Smooth muscle cell (in vitro differentiated cells): ENCODE results near the gene ZNF70. TPM values are rescaled to one million over a fixed set of nuclear protein-coding genes. Genes with fewer than 3 reads are reported as not detected.

Experiments used
- DNase-seq: peaks from one replicate; lab custom pipeline; 2025; ENCODE audit not compliant: unreplicated experiment; lab: John Stamatoyannopoulos, UW
- H2AFZ ChIP-seq: fragments of 200-600 bp; sonication (generic); 2 replicates; pipeline ENCODE4 v1.6.0; 2016; ENCODE audit warnings: antibody characterized with exemption, low read depth, mild to moderate bottlenecking
- H3F3A ChIP-seq: fragments of 200-600 bp; sonication (generic); 2 replicates; pipeline ENCODE4 v1.6.0; 2017; ENCODE audit warnings: antibody characterized with exemption, low read depth
- H3K27ac ChIP-seq: fragments of 200-600 bp; sonication (generic); 2 replicates; pipeline ENCODE4 v1.5.1; 2016; ENCODE audit warnings: low read depth, mild to moderate bottlenecking
- H3K27me3 ChIP-seq: fragments of 200-600 bp; sonication (generic); 2 replicates; pipeline ENCODE4 v1.6.1; 2016; ENCODE audit warnings: low read depth, mild to moderate bottlenecking
- H3K36me3 ChIP-seq: fragments of 200-600 bp; sonication (generic); 2 replicates; pipeline ENCODE4 v1.5.1; 2016; ENCODE audit warnings: low read depth
- H3K4me1 ChIP-seq: fragments of 200-600 bp; sonication (generic); 2 replicates; pipeline ENCODE4 v1.5.1; 2016; ENCODE audit warnings: low read depth
- H3K4me2 ChIP-seq: fragments of 200-600 bp; sonication (generic); 2 replicates; pipeline ENCODE4 v1.6.0; 2016; ENCODE audit warnings: mild to moderate bottlenecking
- H3K4me3 ChIP-seq: fragments of 200-600 bp; sonication (generic); 2 replicates; pipeline ENCODE4 v1.5.1; 2016; ENCODE audit warnings: mild to moderate bottlenecking
- H3K79me2 ChIP-seq: fragments of 200-600 bp; sonication (generic); 2 replicates; pipeline ENCODE4 v1.6.0; 2016; ENCODE audit warnings: low read depth, mild to moderate bottlenecking
- H3K9ac ChIP-seq: fragments of 200-600 bp; sonication (generic); 2 replicates; pipeline ENCODE4 v1.6.0; 2016; ENCODE audit warnings: low read depth
- H3K9me3 ChIP-seq: fragments of 200-600 bp; sonication (generic); replicated peaks from 2 replicates; pipeline ENCODE4 v1.5.1; 2016; ENCODE audit warnings: low read depth
- H4K20me1 ChIP-seq: fragments of 200-600 bp; sonication (generic); 2 replicates; pipeline ENCODE4 v1.6.0; 2016; ENCODE audit warnings: low read depth
- CTCF ChIP-seq: fragments of 200-600 bp; sonication (generic); IDR thresholded peaks from 2 replicates; pipeline ENCODE4 v1.5.1; 2017; ENCODE audit warnings: borderline replicate concordance, mild to moderate bottlenecking, antibody characterized with exemption; ENCODE audit not compliant: insufficient read depth, poor library complexity, severe bottlenecking
- WGBS: methylation state at CpG from one replicate; pipeline ENCODE4 v1.1.7; 2016; ENCODE audit warnings: low lambda C conversion rate; 5-methylcytosine and 5-hydroxymethylcytosine counted together
- polyA plus RNA-seq: library from polyadenylated mRNA; unstranded; fragments of >200 nt; fragmentation: Nextera tagmentation; extraction: Ambion mirVana; gene quantifications from 2 replicates; pipeline ENCODE4 v1.2.1, GENCODE V29; 2016
- total RNA-seq: library from RNA; depleted of rRNA; stranded (reverse); fragments of >200 nt; gene quantifications from 2 replicates; pipeline ENCODE4 v1.2.3, GENCODE V29; 2014

Gene ZNF70
- total and polyA plus RNA-seq, 2 experiments from 2014 or later = 2.4 to 6.9 TPM

GRCh38 chr22:23780146-23780748 lies 29.3 kb upstream of the ZNF70 start:
- TF ChIP-seq CTCF = no peak
- 88% methylated on average over 20 of the region's 20 CpGs for WGBS
- Histone ChIP-seq H3K79me2 (no peaks in the 10 kb centered on the region), H3K4me3 (no peak overlapping the region), H3K27ac (no peak overlapping the region), H3K36me3 (no peaks in the 10 kb centered on the region), H4K20me1 (no peaks in the 10 kb centered on the region), H3K27me3 (no peaks in the 10 kb centered on the region), H2AFZ (no peak overlapping the region), H3F3A (no peaks in the 10 kb centered on the region), H3K4me1 (no peaks in the 10 kb centered on the region), H3K4me2 (no peak overlapping the region), H3K9me3 (no peaks in the 10 kb centered on the region), H3K9ac (no peak overlapping the region)
- DNase-seq = no peak

GRCh38 chr22:23779731-23780130 lies 28.8 kb upstream of the ZNF70 start:
- 94% methylated on average over 5 of the region's 5 CpGs for WGBS
- Histone ChIP-seq H4K20me1 (no peaks in the 10 kb centered on the region), H3K36me3 (no peaks in the 10 kb centered on the region), H3K4me2 (no peak overlapping the region), H3K4me1 (peaks cover 2% of the 10 kb centered on the region), H3K27ac (no peak overlapping the region), H3K9ac (no peak overlapping the region), H3K4me3 (no peak overlapping the region), H3K9me3 (no peaks in the 10 kb centered on the region), H3K79me2 (no peaks in the 10 kb centered on the region), H3F3A (no peaks in the 10 kb centered on the region), H2AFZ (no peak overlapping the region), H3K27me3 (no peaks in the 10 kb centered on the region)
- no peak for DNase-seq
- no peak for TF ChIP-seq CTCF

GRCh38 chr22:23779083-23779482 lies 28.2 kb upstream of the ZNF70 start:
- WGBS = 99% methylated on average over 16 of the region's 16 CpGs
- no peak for DNase-seq
- no peaks in the 10 kb centered on the region for H3K9me3 ChIP-seq

More at GRCh38 chr22:23779083-23779482, 28.2 kb upstream of the ZNF70 start:
- Histone ChIP-seq H3F3A (no peaks in the 10 kb centered on the region), H3K27me3 (no peaks in the 10 kb centered on the region), H3K4me2 (no peak overlapping the region), H3K27ac (no peak overlapping the region), H4K20me1 (no peaks in the 10 kb centered on the region), H3K4me1 (peaks cover 4% of the 10 kb centered on the region), H3K4me3 (no peak overlapping the region), H3K9ac (no peak overlapping the region), H2AFZ (no peak overlapping the region), H3K79me2 (no peaks in the 10 kb centered on the region), H3K36me3 (no peaks in the 10 kb centered on the region)
- no peak for TF ChIP-seq CTCF
